IMR-90 (cell line): ENCODE data around the gene KLF16. TPM values are rescaled to one million over a fixed set of nuclear protein-coding genes. Genes with fewer than 3 reads are reported as not detected.

Experiments used
- ATAC-seq: fragments of 200-7000 bp; cut with Tn5 transposase; 2 replicates; pipeline ENCODE4 v1.9.1; 2020; ENCODE audit warnings: low read depth, mild to moderate bottlenecking, moderate library complexity
- BruUV-seq: library from RNA; stranded (reverse); fragments of 400-500 nt; replicated peaks from 2 replicates; lab custom pipeline; 2021; lab: Mats Ljungman, UMichigan
- CTCF ChIA-PET: fragments of 300-600 bp; formaldehyde crosslinking; extraction: SDS; loops from one replicate; lab custom pipeline; 2021; ENCODE audit warnings: antibody characterized with exemption; lab: Yijun Ruan, JAX
- POLR2A ChIA-PET: fragments of 300-600 bp; sonication (Branson Sonifier 250); formaldehyde crosslinking; loops from one replicate; lab custom pipeline; 2022; ENCODE audit warnings: antibody characterized with exemption; ENCODE audit not compliant: unreplicated experiment; lab: Charles Lee
- DNase-seq: peaks from one replicate; pipeline ENCODE4 v3.0.0; 2013
- H2AFZ ChIP-seq: replicated peaks from 2 replicates; pipeline ENCODE3; 2013; ENCODE audit warnings: low read length, mild to moderate bottlenecking; ENCODE audit not compliant: poor library complexity
- H2AK5ac ChIP-seq: 2 replicates; pipeline ENCODE4 v1.6.1; 2013; ENCODE audit warnings: low read depth, low read length, inconsistent platforms
- H2AK9ac ChIP-seq: replicated peaks from 2 replicates; pipeline ENCODE3; 2013; ENCODE audit warnings: mild to moderate bottlenecking, low read depth, low read length, moderate library complexity; ENCODE audit not compliant: poor library complexity
- H2BK120ac ChIP-seq: 2 replicates; pipeline ENCODE4 v1.6.1; 2013; ENCODE audit warnings: low read depth, low read length, inconsistent platforms
- H2BK15ac ChIP-seq: 3 replicates; pipeline ENCODE4 v1.6.1; 2013; ENCODE audit warnings: low read depth, low read length, inconsistent platforms
- H2BK20ac ChIP-seq: 2 replicates; pipeline ENCODE4 v1.6.1; 2013; ENCODE audit warnings: low read depth, mild to moderate bottlenecking, inconsistent platforms, low read length, moderate library complexity
- H2BK5ac ChIP-seq: 2 replicates; pipeline ENCODE4 v1.6.1; 2013; ENCODE audit warnings: mild to moderate bottlenecking, low read depth, low read length, inconsistent platforms; ENCODE audit not compliant: poor library complexity, severe bottlenecking
- H3K14ac ChIP-seq: replicated peaks from 2 replicates; pipeline ENCODE4 v1.6.1; 2013; ENCODE audit warnings: low read depth, low read length, inconsistent platforms
- H3K18ac ChIP-seq: 2 replicates; pipeline ENCODE4 v1.6.1; 2013; ENCODE audit warnings: low read depth, low read length, control low read depth
- H3K23ac ChIP-seq: 2 replicates; pipeline ENCODE4 v1.6.1; 2013; ENCODE audit warnings: low read depth, low read length, inconsistent platforms
- H3K27ac ChIP-seq: 2 replicates; pipeline ENCODE4 v1.5.1; 2013; ENCODE audit warnings: mild to moderate bottlenecking, control low read depth, low read length; ENCODE audit not compliant: insufficient read depth
- H3K27me3 ChIP-seq: 2 replicates; pipeline ENCODE4 v1.6.1; 2013; ENCODE audit warnings: low read length; ENCODE audit not compliant: control insufficient read depth, insufficient read depth
- H3K36me3 ChIP-seq: 2 replicates; pipeline ENCODE4 v1.6.1; 2013; ENCODE audit warnings: low read length, mixed read lengths; ENCODE audit not compliant: control insufficient read depth, insufficient read depth
- H3K4ac ChIP-seq: 2 replicates; pipeline ENCODE4 v1.6.1; 2013; ENCODE audit warnings: low read depth, low read length, inconsistent platforms
- H3K4me1 ChIP-seq: 2 replicates; pipeline ENCODE4 v1.6.1; 2013; ENCODE audit warnings: low read length, mixed read lengths; ENCODE audit not compliant: control insufficient read depth, insufficient read depth
- H3K4me2 ChIP-seq: 2 replicates; pipeline ENCODE4 v1.6.1; 2013; ENCODE audit warnings: low read depth, mild to moderate bottlenecking, control low read depth, low read length, moderate library complexity
- H3K4me3 ChIP-seq: 2 replicates; pipeline ENCODE4 v1.5.1; 2013; ENCODE audit warnings: low read depth, mild to moderate bottlenecking, control low read depth, low read length, moderate library complexity; ENCODE audit not compliant: insufficient read depth
- H3K56ac ChIP-seq: 2 replicates; pipeline ENCODE4 v1.6.1; 2013; ENCODE audit warnings: low read length, inconsistent platforms; ENCODE audit not compliant: insufficient read depth; ENCODE audit errors: extremely low read depth
- H3K79me1 ChIP-seq, 2 experiments: 2 replicates each; pipeline ENCODE4 v1.6.1; 2013; ENCODE audit warnings: low read length in 2 of 2, inconsistent platforms in 1 of 2, low read depth in 1 of 2
- H3K9ac ChIP-seq: 2 replicates; pipeline ENCODE4 v1.6.1; 2013; ENCODE audit warnings: low read depth, low read length, control low read depth
- H3K9me1 ChIP-seq: 2 replicates; pipeline ENCODE4 v1.6.1; 2013; ENCODE audit warnings: low read length, inconsistent platforms; ENCODE audit not compliant: insufficient read depth
- H3K9me3 ChIP-seq: 2 replicates; pipeline ENCODE4 v1.6.1; 2013; ENCODE audit warnings: low read length; ENCODE audit not compliant: control insufficient read depth, insufficient read depth
- H4K20me1 ChIP-seq: 2 replicates; pipeline ENCODE4 v1.6.1; 2013; ENCODE audit warnings: low read length, inconsistent platforms; ENCODE audit not compliant: insufficient read depth
- H4K5ac ChIP-seq: 2 replicates; pipeline ENCODE4 v1.6.1; 2013; ENCODE audit warnings: mild to moderate bottlenecking, low read depth, low read length, control low read depth
- H4K8ac ChIP-seq, 2 experiments: 2 replicates each; pipeline ENCODE4 v1.6.1; 2013; ENCODE audit warnings: low read depth in 2 of 2, low read length in 2 of 2, control low read depth in 1 of 2, inconsistent platforms in 1 of 2
- H4K91ac ChIP-seq: 2 replicates; pipeline ENCODE4 v1.6.1; 2013; ENCODE audit warnings: low read depth, low read length, inconsistent platforms; ENCODE audit not compliant: insufficient read depth
- BHLHE40 ChIP-seq: fragments of 150-350 bp; IDR thresholded peaks from 2 replicates; pipeline ENCODE4 v1.6.1; 2016; ENCODE audit warnings: mild to moderate bottlenecking, low read depth, low read length
- CEBPB ChIP-seq: IDR thresholded peaks from 2 replicates; pipeline ENCODE4 v1.6.1; 2012; ENCODE audit warnings: low read depth, low read length, improper control_type of control experiment
- CHD1 ChIP-seq: IDR thresholded peaks from 2 replicates; pipeline ENCODE4 v1.6.1; 2012; ENCODE audit warnings: low read depth, low read length, improper control_type of control experiment
- CTCF ChIP-seq: conservative IDR thresholded peaks from 2 replicates; pipeline ENCODE4 v1.5.1; 2012; ENCODE audit warnings: mild to moderate bottlenecking, low read depth, low read length, improper control_type of control experiment
- ELK1 ChIP-seq: fragments of 150-350 bp; IDR thresholded peaks from 2 replicates; pipeline ENCODE4 v1.6.1; 2016; ENCODE audit warnings: low read depth, mild to moderate bottlenecking, low read length, moderate library complexity, borderline replicate concordance
- FOS ChIP-seq: fragments of 150-350 bp; IDR thresholded peaks from 2 replicates; pipeline ENCODE4 v1.6.1; 2016; ENCODE audit warnings: low read depth, low read length
- MAFK ChIP-seq: IDR thresholded peaks from 2 replicates; pipeline ENCODE4 v1.6.1; 2012; ENCODE audit warnings: low read depth, low read length, improper control_type of control experiment
- MAZ ChIP-seq: IDR thresholded peaks from 2 replicates; pipeline ENCODE4 v1.6.1; 2012; ENCODE audit warnings: low read depth, mild to moderate bottlenecking, low read length, improper control_type of control experiment, moderate library complexity, borderline replicate concordance
- MXI1 ChIP-seq: IDR thresholded peaks from 2 replicates; pipeline ENCODE4 v1.6.1; 2012; ENCODE audit warnings: low read depth, mild to moderate bottlenecking, low read length, moderate library complexity, borderline replicate concordance
- POLR2A ChIP-seq: IDR thresholded peaks from 2 replicates; pipeline ENCODE4 v1.6.1; 2012; ENCODE audit warnings: mild to moderate bottlenecking, low read depth, low read length
- RFX5 ChIP-seq: IDR thresholded peaks from 2 replicates; pipeline ENCODE4 v1.8.0; 2012; ENCODE audit warnings: low read depth, mild to moderate bottlenecking, low read length, moderate library complexity
- USF2 ChIP-seq: fragments of 150-350 bp; IDR thresholded peaks from 2 replicates; pipeline ENCODE4 v1.6.1; 2017; ENCODE audit warnings: mild to moderate bottlenecking, antibody characterized with exemption, low read length, low read depth
- WGBS, 2 experiments: methylation state at CpG; one replicate each; pipeline versions ENCODE4 v1.1.5 to v1.1.7; 2013; ENCODE audit warnings: missing lambda C conversion rate in 2 of 2; ENCODE audit not compliant: insufficient read length in 1 of 2; ENCODE audit errors: extremely low coverage in 2 of 2; 5-methylcytosine and 5-hydroxymethylcytosine counted together
- dilution Hi-C: fragments of 300-500 bp; cut with HindIII; formaldehyde crosslinking; loops from one replicate; pipeline ENCODE4 v1.14.3; 2018; ENCODE audit warnings: low sequenced_read_pairs; ENCODE audit not compliant: unreplicated experiment
- in situ Hi-C: fragments of 300-500 bp; cut with MboI; formaldehyde crosslinking; loops from 3 replicates; pipeline ENCODE4 v1.14.3; 2019; ENCODE audit warnings: low sequenced_read_pairs, inconsistent platforms, mixed read lengths
- intact Hi-C: fragments of 100-400 bp; cut with micrococcal nuclease; formaldehyde crosslinking; loops from 2 replicates; pipeline ENCODE4 v1.10.0; 2022
- polyA plus RNA-seq, 3 experiments: library from polyadenylated mRNA; depleted of rRNA; stranded (reverse); fragments of >200 nt; gene quantifications; 2 replicates each; pipeline ENCODE4 v1.2.3, GENCODE V29; 2012; ENCODE audit warnings: low replicate concordance in 1 of 3
- total RNA-seq: library from RNA; depleted of rRNA; stranded (reverse); fragments of >200 nt; gene quantifications from 2 replicates; pipeline ENCODE4 v1.2.3, GENCODE V29; 2012

KLF16 gene
- total and polyA plus RNA-seq, 2 of the 4 experiments (the other 2 are of a cell fraction), result 0.90 to 13.1 TPM

GRCh38 chr19:1839658-1840540 lies 23.5 kb downstream of the KLF16 start (continued):
- no peak for TF ChIP-seq CTCF

GRCh38 chr19:1837625-1838105 lies 25.7 kb downstream of the KLF16 start:
- H3K79me1 ChIP-seq, result peaks cover 18 to 82% of the 10 kb centered on the region in 2 experiments
- 25% methylated on average over 11 of the region's 23 CpGs; no CpG with 5 or more reads in 1 of the 2 experiments for WGBS, 2 experiments
- H3K18ac ChIP-seq, result no peak overlapping the region
- CTCF ChIA-PET, result interaction anchor here (0.6 to 3.9 kb wide), 3 partner anchors 12 to 13 kb away, joined by 3 to 17 read pairs (median 4); no protein-coding TSS in a partner anchor
- H2AK9ac ChIP-seq, result peak overlapping the region; percentile 62
- H3K9ac ChIP-seq, result no peak overlapping the region
- no peak overlapping the region for H2BK5ac ChIP-seq
- no peaks in the 10 kb centered on the region for H3K27me3 ChIP-seq
- POLR2A ChIA-PET, result no interaction called here
- no peak overlapping the region for H3K23ac ChIP-seq
- H3K14ac ChIP-seq, result no peak overlapping the region
- H4K5ac ChIP-seq, result no peak overlapping the region
- peaks cover 97% of the 10 kb centered on the region for H4K20me1 ChIP-seq
- no peak overlapping the region for H4K91ac ChIP-seq
- H3K9me3 ChIP-seq, result no peaks in the 10 kb centered on the region
- H2BK15ac ChIP-seq, result no peak overlapping the region
- no peak overlapping the region for H3K4ac ChIP-seq
- dilution Hi-C loops (no loop called here), in situ Hi-C loops (no loop called here), intact Hi-C loops (no loop called here)
- H3K9me1 ChIP-seq, result no peaks in the 10 kb centered on the region
- H2BK20ac ChIP-seq, result no peak overlapping the region
- H4K8ac ChIP-seq, result no peak overlapping the region
- peaks cover 3% of the 10 kb centered on the region for H3K36me3 ChIP-seq
- no peak overlapping the region for H3K4me3 ChIP-seq
- ATAC-seq (peak; percentile 95), DNase-seq (no peak)
- H2BK120ac ChIP-seq, result no peak overlapping the region
- no peak overlapping the region for H3K56ac ChIP-seq
- H3K27ac ChIP-seq, result no peak overlapping the region
- peak overlapping the region; percentile 73; the same call in 1 of the 2 replicates for H2AK5ac ChIP-seq
- no peak overlapping the region for H3K4me2 ChIP-seq
- H2AFZ ChIP-seq, result peak overlapping the region; percentile 54
- BruUV-seq, result no TSS peak
- no peaks in the 10 kb centered on the region for H3K4me1 ChIP-seq
- TF ChIP-seq FOS (no peak), RFX5 (no peak), MAFK (no peak), CEBPB (no peak), USF2 (no peak), BHLHE40 (no peak), POLR2A (no peak), CHD1 (no peak), MXI1 (no peak), MAZ (peak; percentile 67; the same call in 1 of the 2 replicates), ELK1 (no peak)
